Stimulated activated CD8-positive, alpha-beta memory T cell treated with anti-CD3 and anti-CD28 coated beads, Interleukin-15, amount 100 ng/mL, for 48 hours (primary cell): Measurements from ENCODE around the gene KCNK5.

Source experiments
- DNase-seq, 2 donors: peaks; one replicate each; pipeline ENCODE4 v3.0.0-alpha.2; 2020; ENCODE audit warnings: low read depth in 2 of 2

Gene KCNK5

GRCh38 chr6:39215640-39216158, 13.6 kb downstream of the KCNK5 start:
- DNase-seq, result no peak

- DNase-seq, result no peak
These were observed 14.2 kb downstream of the KCNK5 start for GRCh38 chr6:39214846-39215639.

DNA sequence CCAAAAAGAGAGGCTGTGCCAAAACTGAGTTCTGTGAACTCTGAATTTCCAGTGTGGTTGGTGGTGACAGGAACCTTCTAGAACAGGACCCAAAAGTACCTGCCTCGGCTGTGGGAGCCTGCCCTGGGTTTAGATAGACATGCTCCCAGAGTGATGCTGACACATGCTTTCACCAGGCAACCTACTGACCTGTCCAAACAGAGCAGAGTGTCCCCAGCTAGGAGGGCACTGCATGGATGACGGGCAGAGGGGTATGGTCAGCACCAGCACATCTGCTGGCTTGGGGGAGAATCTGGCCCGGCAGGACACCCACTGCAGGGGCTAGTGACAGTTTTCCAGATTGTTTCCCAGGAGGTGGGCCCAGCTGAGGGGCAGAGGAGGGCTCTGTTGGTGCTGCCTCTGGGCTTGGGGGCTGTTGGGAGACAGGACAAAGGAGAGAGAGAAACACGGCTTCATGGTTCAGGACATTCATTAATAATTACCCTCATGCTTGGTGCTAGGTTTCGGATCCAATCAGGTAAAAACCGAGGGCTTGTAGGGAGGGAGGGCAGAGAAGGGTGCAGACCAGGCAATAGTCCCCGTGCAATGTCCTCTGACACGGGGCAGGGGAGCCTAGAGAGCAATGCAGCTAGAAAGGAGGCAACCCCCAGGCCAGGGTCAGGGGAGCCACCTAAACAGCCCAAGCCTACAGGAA, 15.0 kb downstream of the KCNK5 start:
- DNase-seq, result no peak

DNA sequence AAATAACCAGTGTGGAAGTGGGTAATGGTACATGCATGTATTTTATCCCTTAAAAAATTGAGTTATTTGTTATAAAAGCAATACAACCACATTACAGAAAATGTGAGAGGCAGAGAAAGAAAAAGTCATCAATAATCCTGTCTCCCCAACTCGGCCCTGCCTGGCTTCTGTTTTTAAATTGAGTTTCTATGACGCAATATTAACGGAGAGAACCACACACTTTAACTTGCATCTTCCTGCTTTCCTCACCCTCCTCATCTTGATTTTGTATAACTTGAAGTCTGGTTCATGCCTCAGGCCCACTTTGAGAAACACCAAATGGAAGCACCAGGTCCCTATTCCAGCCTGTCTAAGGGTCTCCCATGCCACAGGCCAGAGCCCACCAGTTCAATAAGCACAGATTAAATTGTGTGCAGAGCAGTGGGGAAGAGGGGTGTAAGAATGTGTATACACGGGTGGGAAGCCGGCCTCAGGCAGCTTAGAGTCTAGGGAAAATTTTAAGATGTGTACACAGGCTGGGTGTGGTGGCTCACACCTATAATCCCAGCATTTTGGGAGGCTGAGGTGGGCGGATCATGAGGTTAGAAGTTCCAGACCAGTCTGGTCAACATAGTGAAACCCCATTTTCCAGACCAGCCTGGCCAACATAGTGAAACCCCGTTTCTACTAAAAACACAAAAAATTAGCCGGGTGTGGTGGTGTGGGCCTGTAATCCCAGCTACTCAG, 15.9 kb downstream of the KCNK5 start:
- no peak for DNase-seq

GRCh38 chr6:39211183-39211582, 18.1 kb downstream of the KCNK5 start:
- DNase-seq, result no peak

GRCh38 chr6:39210450-39210849, 18.8 kb downstream of the KCNK5 start:
- no peak for DNase-seq

DNA sequence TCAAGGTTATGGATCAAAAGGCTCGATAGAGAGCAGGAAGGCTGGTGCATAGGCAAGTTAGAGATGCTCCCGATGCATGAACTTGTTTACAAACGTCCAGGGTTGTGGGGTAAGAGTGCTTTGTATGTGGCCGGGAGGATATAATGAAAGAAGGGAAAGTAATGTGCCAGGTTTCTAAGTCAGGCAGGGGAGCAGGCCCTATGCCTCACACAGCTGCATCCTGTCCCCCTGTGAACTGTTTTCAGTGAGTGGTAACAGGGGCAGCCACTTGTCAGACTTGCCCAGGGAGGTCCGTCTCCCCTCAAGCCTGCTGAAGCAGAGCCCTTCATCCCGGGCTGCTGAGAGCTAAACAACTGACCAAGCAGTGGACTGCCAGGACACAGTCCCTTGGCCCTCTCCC, 19.4 kb downstream of the KCNK5 start:
- DNase-seq, result no peak

DNA sequence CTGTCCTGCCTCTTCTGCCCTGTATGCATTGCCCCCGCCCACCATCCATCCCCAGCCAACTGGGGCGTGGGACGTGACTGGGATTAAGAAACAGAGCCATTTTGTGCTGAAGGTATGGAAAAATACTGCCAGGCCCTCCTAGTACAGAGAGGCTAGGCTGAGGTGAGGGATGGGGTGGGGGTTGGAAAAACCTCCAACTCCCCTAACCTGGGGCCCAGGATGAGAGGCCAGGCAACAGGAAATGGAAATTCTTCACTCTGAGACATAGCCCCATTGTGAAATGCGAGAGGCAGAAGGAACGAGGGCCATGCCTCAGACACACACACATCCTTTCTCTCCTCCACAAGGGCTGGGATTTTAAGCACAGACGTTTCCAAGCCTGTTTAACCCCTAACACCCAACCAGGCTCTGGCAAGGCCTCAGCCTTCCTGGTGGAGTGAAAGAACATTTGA, 19.9 kb downstream of the KCNK5 start:
- no peak for DNase-seq

DNA sequence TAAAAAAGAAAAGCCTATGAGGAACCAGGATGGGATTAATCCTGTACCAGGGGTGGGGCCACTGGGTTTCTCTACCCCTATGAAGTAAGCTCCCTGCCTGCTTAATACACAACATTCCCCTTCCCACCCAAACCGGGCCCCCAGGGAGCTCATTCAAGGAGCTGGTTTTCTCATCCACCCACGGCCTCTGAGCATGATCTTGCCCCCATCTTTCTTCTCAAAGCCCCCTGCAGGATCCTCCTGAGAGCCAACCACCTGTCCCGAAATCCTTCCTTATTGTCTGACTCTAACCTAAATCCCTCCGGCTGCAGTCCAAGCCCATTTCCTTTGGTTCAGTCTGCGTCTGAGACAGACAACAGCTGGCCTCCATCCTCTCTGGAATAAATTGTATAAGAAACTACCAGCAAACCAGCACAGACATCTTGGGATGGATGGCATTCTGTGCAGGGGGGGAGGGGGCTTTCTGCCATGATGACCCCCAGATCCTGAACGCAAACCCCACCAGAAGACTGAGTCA, 21.0 kb downstream of the KCNK5 start:
- DNase-seq, result no peak

GRCh38 chr6:39207416-39208222, 21.7 kb downstream of the KCNK5 start:
- no peak for DNase-seq

DNA sequence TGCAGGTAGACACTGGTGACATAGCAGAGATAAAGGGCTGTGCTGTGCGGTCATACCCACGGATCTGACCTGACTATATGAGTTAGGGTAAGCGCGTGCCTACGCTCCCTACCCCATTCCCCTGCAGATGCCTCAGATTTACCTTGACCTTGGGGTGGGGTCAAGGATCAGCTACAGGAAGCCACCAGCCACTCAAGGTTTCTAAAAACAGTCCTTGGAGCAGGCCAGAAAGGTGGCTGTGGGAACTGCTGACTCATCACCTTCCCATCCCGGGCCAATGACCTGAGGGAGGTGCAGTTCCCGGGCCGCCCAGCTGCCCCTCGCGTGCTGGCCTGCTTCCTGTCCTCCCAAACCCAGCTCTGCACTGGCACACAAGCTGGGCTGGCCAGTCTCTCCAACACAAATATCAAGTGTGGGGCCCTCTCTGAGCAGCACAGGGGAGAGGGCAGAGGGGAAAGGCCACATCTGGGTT, 23.0 kb downstream of the KCNK5 start:
- DNase-seq, result no peak

- no peak for DNase-seq
These were observed 24.5 kb downstream of the KCNK5 start for GRCh38 chr6:39204646-39205244.

GRCh38 chr6:39204160-39204495, 25.1 kb downstream of the KCNK5 start:
- DNase-seq, result no peak

- DNase-seq, result no peak
These were observed 25.7 kb downstream of the KCNK5 start for GRCh38 chr6:39203436-39204159.

DNA sequence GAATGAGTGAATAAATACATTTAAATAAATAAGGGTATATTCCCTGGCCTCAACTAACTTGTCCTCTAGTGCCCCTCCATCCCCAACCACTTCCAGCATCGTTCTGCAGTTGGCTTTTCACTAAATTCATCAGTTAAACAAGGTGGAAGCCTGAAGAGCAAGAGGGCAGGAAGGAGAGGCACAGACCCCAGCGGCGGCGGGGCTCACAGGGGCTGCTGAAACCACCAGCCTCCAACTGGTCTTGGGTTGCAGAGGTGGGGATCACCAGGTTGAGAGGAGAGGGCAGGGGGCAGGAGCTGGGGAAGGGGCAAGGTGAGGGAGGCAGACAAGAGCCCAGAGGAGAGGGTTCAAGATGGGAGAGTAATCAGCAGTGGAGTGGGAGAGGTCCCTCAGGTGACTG, 27.1 kb downstream of the KCNK5 start:
- DNase-seq, result no peak

DNA sequence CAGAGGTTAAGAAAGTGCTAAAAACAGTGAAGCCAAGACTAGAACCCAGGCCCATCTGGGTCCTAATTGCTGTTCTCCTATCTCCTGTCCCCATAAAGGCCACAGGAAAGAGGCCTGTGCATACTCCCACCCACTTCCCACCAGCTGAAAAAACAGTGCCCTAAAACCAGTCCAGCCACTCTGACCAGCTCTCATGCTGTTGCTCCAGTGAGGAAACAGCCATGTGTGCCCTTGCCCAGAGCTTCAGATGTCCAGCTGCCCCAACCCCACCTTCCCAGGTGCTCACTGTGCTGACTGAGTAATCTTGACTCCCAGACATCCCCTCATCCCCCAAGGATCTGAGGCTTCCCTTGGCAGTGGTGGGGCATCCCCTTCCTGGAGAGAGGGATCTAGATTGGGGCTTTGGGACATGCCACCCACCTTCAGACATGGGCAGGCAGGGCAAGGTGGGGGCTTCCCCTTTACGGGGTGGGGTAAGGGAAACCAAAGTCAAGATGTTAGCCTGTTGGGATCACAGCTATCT, 28.7 kb downstream of the KCNK5 start:
- no peak for DNase-seq

- no peak for DNase-seq
These were observed 29.3 kb downstream of the KCNK5 start for GRCh38 chr6:39199976-39200375.

GRCh38 chr6:39199231-39199940, 29.9 kb downstream of the KCNK5 start:
- DNase-seq, result no peak

DNA sequence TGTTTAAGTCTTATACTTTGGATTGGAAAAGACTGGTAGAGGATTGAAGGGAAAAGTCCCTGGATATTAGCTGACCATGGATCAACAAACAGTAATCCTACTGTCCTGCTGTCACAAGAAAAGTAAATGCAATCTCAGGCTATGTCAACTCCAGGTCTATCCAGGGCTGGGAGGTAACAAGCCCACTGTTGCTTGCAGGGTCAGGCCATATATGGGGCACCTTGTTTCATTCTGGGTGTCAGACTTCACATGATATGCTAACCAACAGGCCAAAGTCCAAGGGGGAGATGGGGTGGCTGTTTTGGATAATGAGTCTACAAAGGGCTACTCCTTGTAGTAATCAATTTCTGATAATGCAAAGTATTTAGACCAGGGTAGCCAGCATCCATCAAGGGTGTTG, 30.7 kb downstream of the KCNK5 start:
- no peak for DNase-seq
